ENCODE measurements around the gene CHD9NB. TPM values are rescaled to one million over a fixed set of nuclear protein-coding genes. Genes with fewer than 3 reads are reported as not detected.

Gene CHD9NB
- total RNA-seq, 1 experiment from 2014 or later, result 0.40 TPM

DNA sequence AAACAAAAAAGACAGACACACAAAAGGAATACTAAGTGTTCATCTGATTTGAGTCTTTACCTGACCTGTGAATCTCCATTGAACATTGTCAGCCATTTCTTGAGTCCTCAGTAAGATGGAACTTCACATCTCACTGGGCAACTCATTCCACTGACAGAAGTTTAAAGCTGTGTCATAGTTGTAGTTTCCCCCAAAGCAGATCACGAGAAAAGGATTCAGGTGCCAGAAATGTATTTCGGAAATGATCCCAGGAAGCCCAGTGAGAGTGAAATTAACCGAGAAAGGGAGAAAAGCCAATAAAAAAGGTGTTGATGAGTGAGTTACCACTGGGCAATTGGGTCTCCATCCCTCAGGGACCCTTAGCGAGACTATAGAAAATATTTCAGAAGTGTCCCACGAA lies 8.6 kb upstream of the CHD9NB start:
- no peak for ATAC-seq
- H4K20me1 ChIP-seq (ENCODE audit: low read length), result no peaks in the 10 kb centered on the region
- intact Hi-C loops (cut with micrococcal nuclease), result no loop called here
- H3K4me2 ChIP-seq (ENCODE audit: low read length), result no peak overlapping the region
- H3K27me3 ChIP-seq (ENCODE audit: low read length), result no peaks in the 10 kb centered on the region
- no peaks in the 10 kb centered on the region for H3K36me3 ChIP-seq (ENCODE audit: low read depth, low read length)
- no peaks in the 10 kb centered on the region for H3F3A ChIP-seq (ENCODE audit: low read length, unreplicated experiment)
- H3K9me2 ChIP-seq (replicated peaks; ENCODE audit: low read length), result no peaks in the 10 kb centered on the region
- no peak overlapping the region for H3K4me3 ChIP-seq (ENCODE audit: low read length)
- POLR2A ChIA-PET (ENCODE audit: unreplicated experiment), result no interaction called here
- no peak overlapping the region for H2AFZ ChIP-seq (ENCODE audit: low read length)
- no peaks in the 10 kb centered on the region for H3K9me3 ChIP-seq (ENCODE audit: low read length)
- no peak for DNase-seq
- peaks cover 5% of the 10 kb centered on the region; the same call in 1 of the 2 replicates for H3K4me1 ChIP-seq (ENCODE audit: insufficient read depth, low read length)
- no peak overlapping the region for H3K9ac ChIP-seq (ENCODE audit: low read length)
- H3K27ac ChIP-seq (ENCODE audit: low read length), result no peak overlapping the region
- CTCF ChIA-PET, result no interaction called here
- TF ChIP-seq EZH2phosphoT487 (IDR thresholded peaks at IDR 0.05; ENCODE audit: borderline replicate concordance, low read length) (no peak), EZH2 (IDR thresholded peaks at IDR 0.05; ENCODE audit: low read length, unreplicated experiment) (no peak), CTCF (conservative IDR thresholded peaks at IDR 0.05; ENCODE audit: low read depth, low read length) (no peak)
- H3K79me2 ChIP-seq (ENCODE audit: low read length), result peaks cover 47% of the 10 kb centered on the region
- BruUV-seq (replicated peaks), result no TSS peak

- H4K20me1 ChIP-seq (ENCODE audit: low read length), result no peaks in the 10 kb centered on the region
- no peaks in the 10 kb centered on the region for H3K27me3 ChIP-seq (ENCODE audit: low read length)
- DNase-seq, result no peak
- ChIA-PET CTCF (no interaction called here), POLR2A (ENCODE audit: unreplicated experiment) (no interaction called here)
- H3K4me1 ChIP-seq (ENCODE audit: insufficient read depth, low read length), result peaks cover 14% of the 10 kb centered on the region; the same call in 1 of the 2 replicates
- no peaks in the 10 kb centered on the region for H3K36me3 ChIP-seq (ENCODE audit: low read depth, low read length)
- H3K9ac ChIP-seq (ENCODE audit: low read length), result no peak overlapping the region
- no peak overlapping the region for H2AFZ ChIP-seq (ENCODE audit: low read length)
- H3K9me3 ChIP-seq (ENCODE audit: low read length), result no peaks in the 10 kb centered on the region
- BruUV-seq (replicated peaks), result no TSS peak
- H3K4me2 ChIP-seq (ENCODE audit: low read length), result no peak overlapping the region
- no peak overlapping the region for H3K4me3 ChIP-seq (ENCODE audit: low read length)
- no peak for ATAC-seq
- H3K79me2 ChIP-seq (ENCODE audit: low read length), result peaks cover 59% of the 10 kb centered on the region
- H3F3A ChIP-seq (ENCODE audit: low read length, unreplicated experiment), result no peaks in the 10 kb centered on the region
- H3K27ac ChIP-seq (ENCODE audit: low read length), result no peak overlapping the region
- H3K9me2 ChIP-seq (replicated peaks; ENCODE audit: low read length), result no peaks in the 10 kb centered on the region
- TF ChIP-seq EZH2phosphoT487 (IDR thresholded peaks at IDR 0.05; ENCODE audit: borderline replicate concordance, low read length), result no peak
- TF ChIP-seq CTCF (conservative IDR thresholded peaks at IDR 0.05; ENCODE audit: low read depth, low read length), result no peak
- no peak for TF ChIP-seq EZH2 (IDR thresholded peaks at IDR 0.05; ENCODE audit: low read length, unreplicated experiment)
- intact Hi-C loops (cut with micrococcal nuclease), result loop anchor here (10.0 kb wide), 2 partner anchors 225 to 445 kb away; partner anchors contain the start of gene AKTIP
Observed at GRCh38 chr16:53059672-53060071, 7.0 kb upstream of the CHD9NB start.

- Histone ChIP-seq H3K4me3 (ENCODE audit: low read length) (no peak overlapping the region), H4K20me1 (ENCODE audit: low read length) (no peaks in the 10 kb centered on the region), H2AFZ (ENCODE audit: low read length) (no peak overlapping the region), H3K27me3 (ENCODE audit: low read length) (no peaks in the 10 kb centered on the region), H3K9ac (ENCODE audit: low read length) (no peak overlapping the region), H3K9me2 (replicated peaks; ENCODE audit: low read length) (no peaks in the 10 kb centered on the region), H3F3A (ENCODE audit: low read length, unreplicated experiment) (no peaks in the 10 kb centered on the region), H3K4me2 (ENCODE audit: low read length) (no peak overlapping the region), H3K4me1 (ENCODE audit: insufficient read depth, low read length) (peaks cover 19% of the 10 kb centered on the region), H3K79me2 (ENCODE audit: low read length) (peaks cover 59% of the 10 kb centered on the region), H3K36me3 (ENCODE audit: low read depth, low read length) (no peaks in the 10 kb centered on the region), H3K27ac (ENCODE audit: low read length) (no peak overlapping the region), H3K9me3 (ENCODE audit: low read length) (no peaks in the 10 kb centered on the region)
- no peak for DNase-seq
- POLR2A ChIA-PET (ENCODE audit: unreplicated experiment), result no interaction called here
- ATAC-seq, result no peak
- intact Hi-C loops (cut with micrococcal nuclease), result loop anchor here (10.0 kb wide), 2 partner anchors 226 to 446 kb away; partner anchors contain the start of gene AKTIP
- CTCF ChIA-PET, result no interaction called here
- TF ChIP-seq EZH2 (IDR thresholded peaks at IDR 0.05; ENCODE audit: low read length, unreplicated experiment), result no peak
- TF ChIP-seq EZH2phosphoT487 (IDR thresholded peaks at IDR 0.05; ENCODE audit: borderline replicate concordance, low read length), result no peak
- TF ChIP-seq CTCF (conservative IDR thresholded peaks at IDR 0.05; ENCODE audit: low read depth, low read length), result no peak
- BruUV-seq (replicated peaks), result no TSS peak
Observed at GRCh38 chr16:53058882-53059281, 6.2 kb upstream of the CHD9NB start.

Data from PC-3 (cell line).